ENCODE data around the gene SLIT3.

Gene SLIT3

DNA sequence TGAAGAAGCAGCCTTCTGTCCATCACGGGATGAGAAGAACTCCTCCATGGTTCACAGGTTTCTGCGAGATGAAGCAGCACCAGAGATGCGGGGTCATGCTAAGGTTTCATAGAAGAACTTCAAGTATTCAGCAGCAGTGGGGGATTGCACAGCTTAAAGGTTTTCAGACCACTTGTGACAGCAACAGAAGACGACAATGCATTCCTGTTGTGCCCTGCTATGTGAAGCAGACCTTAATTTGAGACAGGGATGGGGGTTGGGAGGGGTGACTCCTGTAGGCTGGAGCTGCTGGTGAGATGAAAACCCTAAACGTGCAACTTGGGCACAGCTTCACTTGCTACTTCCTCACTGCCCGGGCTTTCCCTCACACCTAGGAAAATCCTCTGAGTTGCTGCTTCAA is 256.0 kb downstream of the SLIT3 start:
- no peak overlapping the region for H3K27ac ChIP-seq (ENCODE audit: low read length)
- H3K9me3 ChIP-seq (ENCODE audit: control insufficient read depth in 1 of 2, low read length in 2 of 2): no peaks in the 10 kb centered on the region
- no peaks in the 10 kb centered on the region for H3K4me1 ChIP-seq (ENCODE audit: control insufficient read depth in 1 of 2, insufficient read depth in 2 of 2, low read length in 2 of 2)
- no peaks in the 10 kb centered on the region for H3K27me3 ChIP-seq (ENCODE audit: low read depth, low read length)
- H3K4me3 ChIP-seq (ENCODE audit: low read depth in 1 of 2, low read length in 2 of 2): no peak overlapping the region
- no peaks in the 10 kb centered on the region for H3K36me3 ChIP-seq (ENCODE audit: control insufficient read depth in 1 of 2, insufficient read depth in 2 of 2, low read length in 2 of 2)

DNA sequence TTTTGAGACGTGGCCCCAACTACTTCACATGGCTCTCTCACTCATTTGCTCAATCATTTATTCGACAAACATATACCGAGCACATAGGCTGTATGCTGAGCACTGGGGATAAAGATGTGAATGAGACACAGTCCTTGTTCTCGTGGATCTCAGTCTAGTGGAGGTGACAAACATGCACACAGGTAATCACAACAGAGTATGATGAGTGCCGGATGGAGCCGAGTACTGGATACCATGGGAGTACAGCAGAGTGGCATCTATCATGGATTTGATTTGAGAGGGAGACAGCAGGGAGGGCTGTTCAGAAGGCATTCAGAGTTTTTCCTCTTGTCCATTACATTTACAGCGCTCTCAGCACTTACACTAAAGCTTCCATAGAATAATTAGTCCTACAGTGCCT is 259.8 kb downstream of the SLIT3 start:
- H3K4me3 ChIP-seq (ENCODE audit: low read depth in 1 of 2, low read length in 2 of 2): no peak overlapping the region

DNA sequence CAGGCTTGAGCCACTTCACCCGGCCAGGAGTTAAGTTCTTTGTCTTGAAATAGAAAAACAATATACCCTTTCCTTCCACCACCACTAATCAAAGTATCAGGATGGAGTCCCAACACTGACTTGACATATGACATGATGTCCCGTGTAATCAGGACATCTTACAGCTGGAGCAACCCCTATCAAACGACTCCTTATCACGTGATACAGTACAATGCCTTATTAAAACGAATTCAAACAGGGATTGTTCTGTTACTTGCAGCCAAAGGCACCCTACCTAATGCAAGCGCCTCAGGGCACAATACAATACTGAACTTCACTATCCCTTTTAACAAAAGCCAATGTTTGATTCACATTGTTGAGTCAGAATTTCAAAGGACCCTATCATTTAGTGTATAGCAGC is 261.3 kb downstream of the SLIT3 start:
- Histone ChIP-seq H3K27ac (ENCODE audit: low read length) (no peak overlapping the region), H3K27me3 (ENCODE audit: low read depth, low read length) (no peaks in the 10 kb centered on the region), H3K36me3 (ENCODE audit: control insufficient read depth in 1 of 2, insufficient read depth in 2 of 2, low read length in 2 of 2) (no peaks in the 10 kb centered on the region), H3K4me3 (ENCODE audit: low read depth in 1 of 2, low read length in 2 of 2) (no peak overlapping the region), H3K4me1 (ENCODE audit: control insufficient read depth in 1 of 2, insufficient read depth in 2 of 2, low read length in 2 of 2) (peaks cover 0 to 5% of the 10 kb centered on the region in 2 donors), H3K9me3 (ENCODE audit: control insufficient read depth in 1 of 2, low read length in 2 of 2) (no peaks in the 10 kb centered on the region)

More for the DNA sequence above, 259.8 kb downstream of the SLIT3 start:
- H3K27ac ChIP-seq (ENCODE audit: low read length): no peak overlapping the region
- H3K27me3 ChIP-seq (ENCODE audit: low read depth, low read length): no peaks in the 10 kb centered on the region
- no peaks in the 10 kb centered on the region for H3K36me3 ChIP-seq (ENCODE audit: control insufficient read depth in 1 of 2, insufficient read depth in 2 of 2, low read length in 2 of 2)
- H3K4me1 ChIP-seq (ENCODE audit: control insufficient read depth in 1 of 2, insufficient read depth in 2 of 2, low read length in 2 of 2): peaks cover 0 to 2% of the 10 kb centered on the region in 2 donors
- no peaks in the 10 kb centered on the region for H3K9me3 ChIP-seq (ENCODE audit: control insufficient read depth in 1 of 2, low read length in 2 of 2)

GRCh38 chr5:169037466-169037865 is 263.5 kb downstream of the SLIT3 start:
- Histone ChIP-seq H3K36me3 (ENCODE audit: control insufficient read depth in 1 of 2, insufficient read depth in 2 of 2, low read length in 2 of 2) (no peaks in the 10 kb centered on the region), H3K4me1 (ENCODE audit: control insufficient read depth in 1 of 2, insufficient read depth in 2 of 2, low read length in 2 of 2) (peaks cover 0 to 5% of the 10 kb centered on the region in 2 donors), H3K9me3 (ENCODE audit: control insufficient read depth in 1 of 2, low read length in 2 of 2) (no peaks in the 10 kb centered on the region), H3K27ac (ENCODE audit: low read length) (no peak overlapping the region), H3K4me3 (ENCODE audit: low read depth in 1 of 2, low read length in 2 of 2) (no peak overlapping the region), H3K27me3 (ENCODE audit: low read depth, low read length) (no peaks in the 10 kb centered on the region)

GRCh38 chr5:169036079-169036805 is 264.7 kb downstream of the SLIT3 start:
- Histone ChIP-seq H3K4me3 (ENCODE audit: low read depth in 1 of 2, low read length in 2 of 2) (no peak overlapping the region), H3K36me3 (ENCODE audit: control insufficient read depth in 1 of 2, insufficient read depth in 2 of 2, low read length in 2 of 2) (no peaks in the 10 kb centered on the region), H3K27me3 (ENCODE audit: low read depth, low read length) (no peaks in the 10 kb centered on the region), H3K9me3 (ENCODE audit: control insufficient read depth in 1 of 2, low read length in 2 of 2) (no peaks in the 10 kb centered on the region), H3K4me1 (ENCODE audit: control insufficient read depth in 1 of 2, insufficient read depth in 2 of 2, low read length in 2 of 2) (peaks cover 0 to 8% of the 10 kb centered on the region in 2 donors), H3K27ac (ENCODE audit: low read length) (no peak overlapping the region)

DNA sequence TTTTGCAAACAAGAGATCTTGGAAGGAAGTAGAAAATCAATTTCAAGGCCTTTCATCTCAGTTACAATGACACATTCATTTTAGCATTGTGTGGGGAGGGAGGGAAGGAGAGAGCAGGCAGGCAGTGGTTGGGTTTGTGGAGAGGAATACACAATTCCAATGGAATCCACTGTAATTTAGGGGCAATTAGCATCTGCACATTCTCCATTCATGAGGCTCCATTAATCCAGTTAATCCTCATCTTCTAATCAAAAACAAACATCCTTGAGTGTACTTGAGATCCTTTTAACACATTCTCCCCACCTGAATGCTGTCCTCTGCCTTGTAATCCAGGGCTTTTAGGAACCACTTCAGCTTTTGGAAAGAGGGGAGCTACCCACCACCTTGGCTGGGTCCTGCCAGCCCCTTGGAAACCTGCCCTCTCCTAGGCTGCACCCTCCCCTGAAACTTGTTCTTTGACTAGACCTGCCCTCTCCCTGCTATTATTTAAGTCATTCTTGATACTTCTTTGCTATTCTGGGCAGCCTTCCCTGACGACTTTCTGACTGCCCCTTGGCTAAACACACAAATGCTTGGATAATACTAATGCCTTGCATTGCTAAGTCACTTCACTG is 271.2 kb downstream of the SLIT3 start:
- H3K9me3 ChIP-seq (ENCODE audit: control insufficient read depth in 1 of 2, low read length in 2 of 2): no peaks in the 10 kb centered on the region
- H3K27ac ChIP-seq (ENCODE audit: low read length): no peak overlapping the region
- peaks cover 10 to 25% of the 10 kb centered on the region in 2 donors for H3K4me1 ChIP-seq (ENCODE audit: control insufficient read depth in 1 of 2, insufficient read depth in 2 of 2, low read length in 2 of 2)
- H3K36me3 ChIP-seq (ENCODE audit: control insufficient read depth in 1 of 2, insufficient read depth in 2 of 2, low read length in 2 of 2): no peaks in the 10 kb centered on the region
- H3K27me3 ChIP-seq (ENCODE audit: low read depth, low read length): no peaks in the 10 kb centered on the region
- H3K4me3 ChIP-seq (ENCODE audit: low read depth in 1 of 2, low read length in 2 of 2): no peak overlapping the region

- no peak overlapping the region for H3K4me3 ChIP-seq (ENCODE audit: low read depth in 1 of 2, low read length in 2 of 2)
- H3K36me3 ChIP-seq (ENCODE audit: control insufficient read depth in 1 of 2, insufficient read depth in 2 of 2, low read length in 2 of 2): no peaks in the 10 kb centered on the region
- no peak overlapping the region for H3K27ac ChIP-seq (ENCODE audit: low read length)
- no peaks in the 10 kb centered on the region for H3K9me3 ChIP-seq (ENCODE audit: control insufficient read depth in 1 of 2, low read length in 2 of 2)
- H3K4me1 ChIP-seq (ENCODE audit: control insufficient read depth in 1 of 2, insufficient read depth in 2 of 2, low read length in 2 of 2): peaks cover 10 to 25% of the 10 kb centered on the region in 2 donors
- no peaks in the 10 kb centered on the region for H3K27me3 ChIP-seq (ENCODE audit: low read depth, low read length)
Observed at GRCh38 chr5:169029037-169029436, 271.9 kb downstream of the SLIT3 start.

- Histone ChIP-seq H3K4me3 (ENCODE audit: low read depth in 1 of 2, low read length in 2 of 2) (peak overlapping the region in 1 of 2 donors; percentile 4), H3K27ac (ENCODE audit: low read length) (peak overlapping the region; percentile 34), H3K9me3 (ENCODE audit: control insufficient read depth in 1 of 2, low read length in 2 of 2) (no peaks in the 10 kb centered on the region), H3K27me3 (ENCODE audit: low read depth, low read length) (no peaks in the 10 kb centered on the region), H3K4me1 (ENCODE audit: control insufficient read depth in 1 of 2, insufficient read depth in 2 of 2, low read length in 2 of 2) (peaks cover 10 to 25% of the 10 kb centered on the region in 2 donors), H3K36me3 (ENCODE audit: control insufficient read depth in 1 of 2, insufficient read depth in 2 of 2, low read length in 2 of 2) (no peaks in the 10 kb centered on the region)
Observed at GRCh38 chr5:169027501-169028061, 273.4 kb downstream of the SLIT3 start.

DNA sequence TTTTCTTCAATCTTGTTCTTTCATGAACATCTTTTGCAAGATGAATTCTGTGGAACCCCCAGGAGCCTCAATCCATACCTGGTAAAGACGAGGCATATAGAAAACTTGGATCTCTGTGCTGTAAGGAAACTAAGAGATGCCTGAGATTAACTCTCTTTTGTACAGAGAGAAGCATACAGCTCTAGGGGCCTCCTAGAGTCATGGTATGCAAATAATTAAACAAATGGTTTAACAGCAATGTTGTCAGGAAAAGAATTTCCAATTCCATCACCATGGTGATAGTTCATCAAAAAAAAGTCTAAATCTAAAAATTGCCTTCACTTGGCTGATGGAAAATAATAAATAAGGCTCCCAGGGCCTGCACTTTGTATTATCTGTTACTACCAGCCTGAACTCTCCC is 275.4 kb downstream of the SLIT3 start:
- Histone ChIP-seq H3K4me1 (ENCODE audit: control insufficient read depth in 1 of 2, insufficient read depth in 2 of 2, low read length in 2 of 2) (peaks cover 10 to 19% of the 10 kb centered on the region in 2 donors), H3K4me3 (ENCODE audit: low read depth in 1 of 2, low read length in 2 of 2) (no peak overlapping the region), H3K27me3 (ENCODE audit: low read depth, low read length) (no peaks in the 10 kb centered on the region), H3K27ac (ENCODE audit: low read length) (no peak overlapping the region), H3K9me3 (ENCODE audit: control insufficient read depth in 1 of 2, low read length in 2 of 2) (no peaks in the 10 kb centered on the region), H3K36me3 (ENCODE audit: control insufficient read depth in 1 of 2, insufficient read depth in 2 of 2, low read length in 2 of 2) (no peaks in the 10 kb centered on the region)

DNA sequence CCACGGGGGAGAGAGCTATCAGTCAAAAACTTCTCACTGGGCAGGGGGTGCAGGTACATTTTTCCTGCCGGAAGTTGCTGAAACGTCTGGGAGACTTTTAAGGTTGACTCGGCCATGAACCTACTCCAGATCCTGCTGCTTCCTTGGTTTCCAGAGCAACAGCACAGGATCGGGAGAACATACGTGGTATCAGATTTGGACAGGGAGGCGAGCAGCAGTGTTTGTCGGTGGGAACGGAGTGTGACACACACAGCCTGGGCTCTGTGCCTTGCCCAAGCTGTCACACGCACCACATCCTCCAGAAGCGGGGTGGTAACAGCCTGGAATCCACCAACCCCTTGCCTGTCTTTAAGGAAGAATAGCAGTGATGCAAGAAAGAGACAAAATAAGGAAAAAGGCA is 276.5 kb downstream of the SLIT3 start:
- H3K4me1 ChIP-seq (ENCODE audit: control insufficient read depth in 1 of 2, insufficient read depth in 2 of 2, low read length in 2 of 2): peaks cover 8 to 10% of the 10 kb centered on the region in 2 donors
- H3K9me3 ChIP-seq (ENCODE audit: control insufficient read depth in 1 of 2, low read length in 2 of 2): no peaks in the 10 kb centered on the region
- no peaks in the 10 kb centered on the region for H3K27me3 ChIP-seq (ENCODE audit: low read depth, low read length)
- no peak overlapping the region for H3K27ac ChIP-seq (ENCODE audit: low read length)
- H3K4me3 ChIP-seq (ENCODE audit: low read depth in 1 of 2, low read length in 2 of 2): no peak overlapping the region
- no peaks in the 10 kb centered on the region for H3K36me3 ChIP-seq (ENCODE audit: control insufficient read depth in 1 of 2, insufficient read depth in 2 of 2, low read length in 2 of 2)

- H3K4me1 ChIP-seq (ENCODE audit: control insufficient read depth in 1 of 2, insufficient read depth in 2 of 2, low read length in 2 of 2): peaks cover 0 to 3% of the 10 kb centered on the region in 2 donors
- no peaks in the 10 kb centered on the region for H3K36me3 ChIP-seq (ENCODE audit: control insufficient read depth in 1 of 2, insufficient read depth in 2 of 2, low read length in 2 of 2)
- no peak overlapping the region for H3K27ac ChIP-seq (ENCODE audit: low read length)
- no peaks in the 10 kb centered on the region for H3K9me3 ChIP-seq (ENCODE audit: control insufficient read depth in 1 of 2, low read length in 2 of 2)
- no peak overlapping the region for H3K4me3 ChIP-seq (ENCODE audit: low read depth in 1 of 2, low read length in 2 of 2)
- no peaks in the 10 kb centered on the region for H3K27me3 ChIP-seq (ENCODE audit: low read depth, low read length)
Observed at GRCh38 chr5:169022718-169023117, 278.2 kb downstream of the SLIT3 start.
